Measurements from ENCODE around the gene SLC43A1. TPM values are rescaled to one million over a fixed set of nuclear protein-coding genes. Genes with fewer than 3 reads are reported as not detected.
A peak's percentile ranks its signal among the peaks of the same experiment; 100 is the strongest.

The SLC43A1 gene
- total RNA-seq, 1 donor = 81.6 TPM

GRCh38 chr11:57499413-57499982, 16.0 kb downstream of the SLC43A1 start:
- peak in 2 of 3 donors; percentile 70 to 72 for DNase-seq (ENCODE audit: low read depth in 2 of 3, low spot score in 2 of 3)

GRCh38 chr11:57498540-57498939, 17.0 kb downstream of the SLC43A1 start:
- no peak for DNase-seq (ENCODE audit: low read depth in 2 of 3, low spot score in 2 of 3)

GRCh38 chr11:57497303-57498247, 17.9 kb downstream of the SLC43A1 start:
- DNase-seq (ENCODE audit: low read depth in 2 of 3, low spot score in 2 of 3) = no peak

GRCh38 chr11:57496109-57496820, 19.2 kb downstream of the SLC43A1 start:
- DNase-seq (ENCODE audit: low read depth in 2 of 3, low spot score in 2 of 3) = no peak

- DNase-seq (ENCODE audit: low read depth in 2 of 3, low spot score in 2 of 3) = peak in 2 of 3 donors; percentile 50 to 51
These were observed 21.7 kb downstream of the SLC43A1 start for GRCh38 chr11:57493507-57494503.

- peak in 1 of 3 donors; percentile 71 for DNase-seq (ENCODE audit: low read depth in 2 of 3, low spot score in 2 of 3)
These were observed 24.0 kb downstream of the SLC43A1 start for GRCh38 chr11:57491371-57492061.

- DNase-seq (ENCODE audit: low read depth in 2 of 3, low spot score in 2 of 3) = no peak
These were observed 24.9 kb downstream of the SLC43A1 start for GRCh38 chr11:57490456-57491248.

GRCh38 chr11:57487920-57488659, 27.4 kb downstream of the SLC43A1 start:
- no peak for DNase-seq (ENCODE audit: low read depth in 2 of 3, low spot score in 2 of 3)

GRCh38 chr11:57487021-57487778, 28.3 kb downstream of the SLC43A1 start:
- no peak for DNase-seq (ENCODE audit: low read depth in 2 of 3, low spot score in 2 of 3)

- DNase-seq (ENCODE audit: low read depth in 2 of 3, low spot score in 2 of 3) = no peak
These were observed 30.1 kb downstream of the SLC43A1 start for GRCh38 chr11:57485217-57485990.

GRCh38 chr11:57484141-57484710, 31.3 kb downstream of the SLC43A1 start:
- peak in 2 of 3 donors; percentile 53 to 75 for DNase-seq (ENCODE audit: low read depth in 2 of 3, low spot score in 2 of 3)

GRCh38 chr11:57483562-57483918, 32.0 kb downstream of the SLC43A1 start:
- DNase-seq (ENCODE audit: low read depth in 2 of 3, low spot score in 2 of 3) = no peak

GRCh38 chr11:57482782-57483561, 32.5 kb downstream of the SLC43A1 start:
- DNase-seq (ENCODE audit: low read depth in 2 of 3, low spot score in 2 of 3) = peak in 2 of 3 donors; percentile 68 to 78

GRCh38 chr11:57481915-57482781, 33.4 kb downstream of the SLC43A1 start:
- DNase-seq (ENCODE audit: low read depth in 2 of 3, low spot score in 2 of 3) = no peak

Data from hematopoietic multipotent progenitor cell (in vitro differentiated cells).